GM18520 (cell line): ENCODE data around the gene NRXN3.

ENCODE experiments used
- ATAC-seq: cut with Tn5 transposase; IDR thresholded peaks from one replicate; pipeline ENCODE4 v1.9.1; 2021; ENCODE audit not compliant: unreplicated experiment

NRXN3 gene

GRCh38 chr14:78885884-78886283 is 715.7 kb downstream of the NRXN3 start:
- ATAC-seq, result no peak

GRCh38 chr14:78897443-78897842 is 727.3 kb downstream of the NRXN3 start:
- ATAC-seq, result no peak

- ATAC-seq, result no peak
These were observed 731.9 kb downstream of the NRXN3 start for GRCh38 chr14:78902010-78902623.

- no peak for ATAC-seq
These were observed 733.9 kb downstream of the NRXN3 start for GRCh38 chr14:78904094-78904493.

- ATAC-seq, result no peak
These were observed 747.3 kb downstream of the NRXN3 start for GRCh38 chr14:78917462-78917861.

GRCh38 chr14:78921856-78922255 is 751.7 kb downstream of the NRXN3 start:
- ATAC-seq, result no peak

- ATAC-seq, result no peak
These were observed 757.1 kb downstream of the NRXN3 start for GRCh38 chr14:78927261-78927660.

- no peak for ATAC-seq
These were observed 763.0 kb downstream of the NRXN3 start for GRCh38 chr14:78933166-78933565.

- no peak for ATAC-seq
These were observed 763.9 kb downstream of the NRXN3 start for GRCh38 chr14:78933948-78934524.

- ATAC-seq, result no peak
These were observed 776.8 kb downstream of the NRXN3 start for GRCh38 chr14:78946949-78947348.

- no peak for ATAC-seq
These were observed 777.5 kb downstream of the NRXN3 start for GRCh38 chr14:78947681-78948080.

GRCh38 chr14:78950649-78951048 is 780.5 kb downstream of the NRXN3 start:
- no peak for ATAC-seq

GRCh38 chr14:78951602-78952001 is 781.4 kb downstream of the NRXN3 start:
- ATAC-seq, result no peak

GRCh38 chr14:78959674-78960264 is 789.6 kb downstream of the NRXN3 start:
- peak; percentile 55 for ATAC-seq

- no peak for ATAC-seq
These were observed 797.1 kb downstream of the NRXN3 start for GRCh38 chr14:78967111-78967809.

GRCh38 chr14:78968265-78968664 is 798.1 kb downstream of the NRXN3 start:
- ATAC-seq, result no peak

GRCh38 chr14:78970677-78971076 is 800.5 kb downstream of the NRXN3 start:
- ATAC-seq, result no peak

GRCh38 chr14:78972440-78972839 is 802.3 kb downstream of the NRXN3 start:
- ATAC-seq, result no peak

GRCh38 chr14:78974691-78975090 is 804.5 kb downstream of the NRXN3 start:
- ATAC-seq, result no peak

- no peak for ATAC-seq
These were observed 805.6 kb downstream of the NRXN3 start for GRCh38 chr14:78975734-78976133.

GRCh38 chr14:78978896-78979295 is 808.7 kb downstream of the NRXN3 start:
- no peak for ATAC-seq

- ATAC-seq, result no peak
These were observed 812.4 kb downstream of the NRXN3 start for GRCh38 chr14:78982551-78982950.
